ENCODE measurements around the gene MCF2L. TPM values are rescaled to one million over a fixed set of nuclear protein-coding genes. Genes with fewer than 3 reads are reported as not detected.

Gene MCF2L
- total RNA-seq, 1 donor = 5.8 TPM

DNA sequence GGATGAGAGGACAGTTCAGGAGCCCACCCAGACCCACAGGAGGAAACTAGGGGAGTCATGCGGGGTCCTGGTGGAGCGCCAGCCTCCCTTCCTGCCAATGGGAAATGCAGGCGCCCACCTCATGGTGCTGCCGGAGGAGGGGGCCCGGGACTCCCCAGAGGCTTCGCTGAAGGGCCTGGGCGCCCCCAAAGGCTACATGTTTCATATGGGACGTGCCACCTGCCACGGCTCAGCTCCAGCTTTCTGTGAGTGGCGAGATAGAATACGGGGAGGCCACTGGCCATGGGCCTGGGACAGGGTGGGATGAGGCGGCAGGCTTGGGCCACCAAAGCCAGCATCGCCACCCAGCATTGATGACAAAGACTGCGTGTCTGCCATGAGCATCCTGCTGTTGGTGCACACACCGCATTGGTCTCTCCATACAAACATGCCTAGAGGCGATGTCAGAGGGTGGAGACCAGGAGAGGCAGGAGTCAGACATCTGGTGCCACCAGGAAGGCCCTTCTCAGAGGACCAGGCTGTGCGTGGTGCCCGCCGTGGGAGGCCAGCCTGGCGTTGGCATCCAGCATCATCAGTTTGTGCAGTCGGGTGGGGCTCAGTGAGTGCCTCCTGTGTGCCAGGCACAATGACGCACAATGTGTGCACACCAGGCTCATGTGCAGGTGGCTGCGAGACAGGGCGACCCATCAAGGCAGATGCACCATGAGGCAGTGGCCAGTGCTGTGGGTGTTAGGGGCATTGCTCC lies 152.3 kb downstream of the MCF2L start:
- no peak overlapping the region for H3K4me3 ChIP-seq (ENCODE audit: low read length)
- no peaks in the 10 kb centered on the region for H3K4me1 ChIP-seq (ENCODE audit: insufficient read depth, low read length)
- no peaks in the 10 kb centered on the region for H3K9me3 ChIP-seq (ENCODE audit: low read depth, low read length)
- no peaks in the 10 kb centered on the region for H3K27me3 ChIP-seq (ENCODE audit: insufficient read depth, low read length)

DNA sequence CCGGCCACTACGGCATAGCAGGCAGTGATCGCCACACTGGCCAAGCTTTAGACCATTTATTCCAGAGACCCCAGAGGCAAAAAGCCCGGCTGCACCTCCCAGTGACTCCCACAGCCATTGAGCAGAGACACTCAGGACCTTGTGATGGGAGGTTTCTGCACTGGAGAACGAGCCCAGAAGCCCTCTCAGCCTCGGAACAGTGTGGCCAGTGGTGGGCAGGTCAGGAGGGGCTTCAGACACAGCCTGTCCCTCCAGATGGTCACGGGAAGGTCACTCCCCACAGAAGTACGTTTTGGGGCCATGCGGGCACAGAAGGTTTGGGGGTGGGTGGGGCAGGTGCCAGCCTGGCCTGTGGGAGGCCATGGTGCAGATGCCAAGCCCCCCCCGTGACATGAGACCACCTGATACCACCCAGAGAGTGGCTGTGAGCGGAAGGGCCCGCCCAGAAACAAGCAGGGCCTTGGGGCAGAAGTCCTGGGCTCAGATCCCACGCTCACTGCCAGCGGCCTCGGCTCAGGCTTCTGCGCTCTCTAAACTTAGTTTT lies 153.0 kb downstream of the MCF2L start:
- Histone ChIP-seq H3K27me3 (ENCODE audit: insufficient read depth, low read length) (no peaks in the 10 kb centered on the region), H3K9me3 (ENCODE audit: low read depth, low read length) (no peaks in the 10 kb centered on the region), H3K4me1 (ENCODE audit: insufficient read depth, low read length) (no peaks in the 10 kb centered on the region), H3K4me3 (ENCODE audit: low read length) (no peak overlapping the region)

DNA sequence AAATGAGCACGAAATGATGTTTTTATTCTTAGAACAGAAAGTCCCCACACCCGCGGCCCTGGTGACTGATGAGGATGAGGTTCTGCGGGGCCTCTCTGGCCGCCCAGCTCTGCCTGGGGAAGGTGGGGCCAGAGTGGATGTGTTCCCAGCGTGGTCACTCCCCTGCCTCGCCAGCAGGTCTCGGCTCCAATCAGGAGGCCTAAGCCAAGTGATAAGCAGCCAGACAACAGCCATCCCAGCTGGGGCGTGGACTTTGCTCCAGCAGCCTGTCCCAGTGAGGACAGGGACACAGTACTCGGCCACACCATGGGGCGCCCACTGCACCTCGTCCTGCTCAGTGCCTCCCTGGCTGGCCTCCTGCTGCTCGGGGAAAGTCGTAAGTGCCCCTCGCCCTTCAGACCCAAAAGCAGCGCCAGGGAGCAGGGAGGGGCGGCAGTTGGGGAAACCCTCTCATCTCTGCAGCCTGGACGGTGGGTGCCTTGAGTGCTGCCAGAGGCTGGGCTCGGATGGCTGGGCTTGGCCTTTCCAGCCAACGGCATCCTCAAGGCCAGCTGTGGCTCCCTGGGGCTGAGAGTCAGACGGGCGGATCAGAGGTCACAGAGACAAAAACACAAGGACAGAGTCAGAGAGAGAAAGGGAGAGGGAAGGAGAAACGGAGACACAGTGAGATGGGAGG lies 153.7 kb downstream of the MCF2L start, which contains the start of gene F10:
Gene F10 (plus strand): TSS at position 250 of the 676 bp plus-strand sequence. CDS start 57 bp downstream, at position 307.
- Histone ChIP-seq H3K4me1 (ENCODE audit: insufficient read depth, low read length) (no peaks in the 10 kb centered on the region), H3K4me3 (ENCODE audit: low read length) (no peak within 1 kb of the TSS), H3K9me3 (ENCODE audit: low read depth, low read length) (no peaks in the 10 kb centered on the region), H3K27me3 (ENCODE audit: insufficient read depth, low read length) (no peaks in the 10 kb centered on the region)

DNA sequence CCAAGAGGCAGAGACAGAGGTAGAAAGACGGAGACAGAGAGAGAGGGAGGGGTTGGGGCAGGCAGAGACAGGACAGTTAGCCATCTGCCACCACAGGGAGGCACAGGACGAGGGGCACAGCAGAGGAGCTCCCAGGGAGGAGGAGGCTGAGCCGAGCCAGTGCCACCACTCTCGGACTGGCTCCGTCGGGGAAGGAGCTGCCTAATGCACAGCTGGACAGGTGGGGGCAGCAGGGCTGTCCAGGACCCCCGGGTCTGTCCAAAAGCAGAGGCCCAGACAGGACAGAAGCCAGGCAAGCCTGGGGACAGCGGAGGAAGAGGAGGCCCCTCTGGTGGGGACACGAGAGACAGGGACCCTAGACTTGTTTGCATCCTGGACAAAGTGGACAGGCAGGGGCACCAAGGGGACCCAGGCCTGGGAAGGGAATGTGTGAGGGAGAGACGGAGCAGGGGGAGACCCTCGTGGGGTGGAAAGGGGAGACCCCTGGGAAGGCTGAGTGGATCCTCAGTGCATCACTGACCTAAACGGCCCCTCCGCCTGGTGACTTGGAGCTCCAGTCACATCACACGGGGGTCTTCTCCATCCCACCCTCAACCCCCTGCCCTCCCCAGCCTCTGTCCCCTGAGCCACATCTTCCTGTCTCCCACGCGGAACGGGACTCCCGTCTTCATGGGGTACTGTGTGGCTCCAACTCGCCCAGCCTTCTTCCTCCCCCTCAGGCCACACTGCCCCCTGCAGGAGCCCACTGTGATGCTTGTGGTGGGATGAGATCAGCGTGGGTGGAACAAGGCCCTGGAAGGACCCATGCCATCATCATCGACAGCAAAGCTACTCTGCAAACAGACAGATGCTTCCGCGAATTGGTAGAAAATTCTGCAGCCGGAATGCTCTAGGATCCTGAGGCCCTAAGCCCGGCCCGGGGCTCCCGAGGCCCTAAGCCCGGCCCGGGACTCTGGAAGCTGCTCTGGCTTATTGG lies 154.5 kb downstream of the MCF2L start:
- Histone ChIP-seq H3K9me3 (ENCODE audit: low read depth, low read length) (no peaks in the 10 kb centered on the region), H3K27me3 (ENCODE audit: insufficient read depth, low read length) (no peaks in the 10 kb centered on the region), H3K4me1 (ENCODE audit: insufficient read depth, low read length) (no peaks in the 10 kb centered on the region), H3K4me3 (ENCODE audit: low read length) (no peak overlapping the region)

DNA sequence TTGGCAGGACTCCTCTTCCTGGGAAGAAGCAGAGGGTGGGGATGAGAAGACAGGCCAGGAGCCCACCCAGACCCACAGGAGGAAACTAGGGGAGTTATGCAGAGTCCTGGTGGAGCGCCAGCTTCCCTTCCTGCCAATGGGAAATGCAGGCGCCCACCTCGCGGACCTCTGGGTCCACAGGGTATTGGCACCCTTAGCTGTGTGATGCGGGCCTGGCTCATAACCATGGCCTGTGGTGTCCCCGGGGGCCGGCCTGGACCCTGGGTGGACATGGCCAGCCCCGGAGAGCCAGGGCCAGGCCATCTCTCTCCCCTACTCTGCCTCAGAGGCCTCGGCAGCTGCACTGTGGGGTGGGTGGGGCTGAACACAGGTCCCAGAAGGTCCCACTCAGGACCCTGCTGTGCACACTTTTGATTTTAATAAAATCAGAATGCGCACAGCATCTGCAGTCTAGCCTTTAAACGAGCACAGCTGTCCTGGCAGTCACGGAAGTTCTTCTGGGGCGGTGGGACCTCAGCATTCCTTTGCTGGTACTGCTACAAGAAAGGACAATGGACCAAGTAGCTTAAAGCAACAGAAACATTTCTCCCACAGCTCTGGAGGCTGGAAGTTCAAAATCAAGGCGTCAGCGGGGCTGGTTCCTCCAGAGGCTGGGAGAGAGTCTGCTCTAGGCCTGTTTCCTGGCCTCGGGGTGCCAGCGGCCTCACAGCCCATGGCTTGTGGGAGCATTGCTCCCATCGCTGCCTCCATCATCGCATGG lies 155.4 kb downstream of the MCF2L start:
- Histone ChIP-seq H3K4me3 (ENCODE audit: low read length) (no peak overlapping the region), H3K4me1 (ENCODE audit: insufficient read depth, low read length) (no peaks in the 10 kb centered on the region), H3K9me3 (ENCODE audit: low read depth, low read length) (no peaks in the 10 kb centered on the region), H3K27me3 (ENCODE audit: insufficient read depth, low read length) (peaks cover 4% of the 10 kb centered on the region)

DNA sequence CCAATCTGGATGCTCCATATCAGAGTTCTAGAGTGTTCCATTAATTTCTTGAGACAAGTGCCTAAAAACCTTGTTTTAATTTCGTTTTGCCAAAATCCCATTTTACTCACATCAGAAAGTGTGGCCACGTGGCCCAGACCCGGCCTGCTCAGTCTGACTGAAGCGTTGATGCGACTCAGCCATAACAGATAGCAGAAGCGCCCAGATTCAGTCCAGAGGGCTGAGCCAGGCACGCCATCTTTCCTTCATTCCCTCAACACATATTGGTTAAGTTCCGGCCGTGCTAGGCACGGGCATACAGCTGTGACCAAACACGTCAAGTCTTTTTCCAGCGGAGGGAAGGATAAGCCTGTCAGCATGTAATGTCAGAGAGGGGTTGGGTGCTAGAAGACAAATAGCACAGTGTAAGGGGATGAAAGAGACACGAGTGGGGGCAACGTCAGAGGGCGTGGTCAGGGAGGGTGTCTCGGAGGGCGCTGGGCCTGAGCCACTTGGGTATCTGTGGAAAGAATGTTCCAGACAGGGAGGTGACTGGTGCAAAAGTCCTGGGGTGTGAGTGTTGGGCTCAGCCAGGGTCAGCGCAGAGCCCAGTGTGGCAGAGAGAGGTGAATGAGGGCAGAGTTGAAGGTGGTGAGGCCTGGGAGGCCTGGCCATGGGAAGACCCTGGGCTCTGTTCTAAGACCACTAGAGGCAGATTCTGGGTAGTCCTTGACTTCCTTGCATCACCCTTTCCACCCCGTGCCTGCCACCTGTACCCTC lies 156.7 kb downstream of the MCF2L start:
- H3K9me3 ChIP-seq (ENCODE audit: low read depth, low read length) = no peaks in the 10 kb centered on the region
- H3K27me3 ChIP-seq (ENCODE audit: insufficient read depth, low read length) = peaks cover 14% of the 10 kb centered on the region
- H3K4me1 ChIP-seq (ENCODE audit: insufficient read depth, low read length) = peaks cover 7% of the 10 kb centered on the region
- no peak overlapping the region for H3K4me3 ChIP-seq (ENCODE audit: low read length)

DNA sequence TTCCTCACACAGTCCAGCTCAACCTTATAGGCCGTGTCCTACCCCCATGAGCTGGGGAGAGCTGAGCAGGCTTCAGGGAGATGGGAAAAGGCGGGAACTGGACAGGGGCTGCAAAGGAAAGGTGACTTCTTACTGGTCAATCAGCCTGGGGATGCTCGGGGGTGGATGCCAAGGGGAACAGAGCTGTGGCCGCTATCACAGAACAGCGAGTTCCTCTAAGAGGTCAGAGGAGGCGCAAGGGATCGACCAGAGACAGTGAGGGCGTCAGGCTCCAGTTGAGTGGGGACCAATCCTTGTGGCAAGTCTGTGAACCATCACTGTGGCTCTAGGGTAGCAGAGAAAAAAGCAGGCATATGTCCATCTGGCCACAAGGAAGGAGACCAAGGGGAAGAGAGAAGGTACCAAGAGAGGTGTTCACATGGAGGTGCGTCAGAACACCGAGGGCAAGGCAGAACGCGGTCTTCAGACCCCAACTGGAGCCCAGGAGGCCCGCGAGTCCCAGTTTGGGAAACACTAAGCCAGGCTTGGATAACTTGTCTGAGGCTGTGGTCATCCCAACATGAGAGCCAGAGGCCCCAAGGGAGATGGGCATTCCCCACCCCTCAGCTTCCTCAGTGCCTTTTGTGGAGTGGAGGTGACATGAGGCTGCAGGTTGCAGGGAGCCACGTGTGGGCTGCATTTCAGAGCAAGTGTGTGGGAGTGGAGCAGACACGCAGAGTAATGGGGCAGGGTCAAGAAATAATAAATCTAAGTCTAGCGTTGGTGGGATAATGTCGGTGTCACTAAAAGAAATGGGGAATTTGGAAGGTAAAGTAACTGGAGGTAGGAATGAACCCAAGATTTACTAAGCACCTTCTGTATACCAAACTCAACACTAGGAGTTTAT lies 157.5 kb downstream of the MCF2L start:
- Histone ChIP-seq H3K9me3 (ENCODE audit: low read depth, low read length) (no peaks in the 10 kb centered on the region), H3K27me3 (ENCODE audit: insufficient read depth, low read length) (peaks cover 22% of the 10 kb centered on the region), H3K4me1 (ENCODE audit: insufficient read depth, low read length) (peaks cover 7% of the 10 kb centered on the region), H3K4me3 (ENCODE audit: low read length) (no peak overlapping the region)

DNA sequence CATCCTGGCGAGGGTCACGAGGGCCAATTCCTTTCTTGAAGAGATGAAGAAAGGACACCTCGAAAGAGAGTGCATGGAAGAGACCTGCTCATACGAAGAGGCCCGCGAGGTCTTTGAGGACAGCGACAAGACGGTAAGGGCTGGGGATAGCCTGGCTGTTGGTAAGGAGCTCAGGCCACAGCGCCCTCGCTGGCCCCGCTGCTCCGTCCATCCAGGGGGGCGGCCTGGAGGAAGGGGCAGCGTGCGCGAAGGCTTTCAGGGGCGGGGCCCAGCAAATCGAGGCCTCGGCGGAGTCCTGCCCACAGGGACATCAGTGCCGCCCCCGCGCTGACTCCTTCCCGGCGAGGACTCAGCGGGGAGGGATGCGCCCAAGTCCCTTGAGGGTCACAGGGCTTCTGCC lies 160.5 kb downstream of the MCF2L start:
- no peak overlapping the region for H3K4me3 ChIP-seq (ENCODE audit: low read length)
- H3K4me1 ChIP-seq (ENCODE audit: insufficient read depth, low read length) = peaks cover 7% of the 10 kb centered on the region
- peaks cover 6% of the 10 kb centered on the region for H3K9me3 ChIP-seq (ENCODE audit: low read depth, low read length)
- H3K27me3 ChIP-seq (ENCODE audit: insufficient read depth, low read length) = peaks cover 40% of the 10 kb centered on the region

DNA sequence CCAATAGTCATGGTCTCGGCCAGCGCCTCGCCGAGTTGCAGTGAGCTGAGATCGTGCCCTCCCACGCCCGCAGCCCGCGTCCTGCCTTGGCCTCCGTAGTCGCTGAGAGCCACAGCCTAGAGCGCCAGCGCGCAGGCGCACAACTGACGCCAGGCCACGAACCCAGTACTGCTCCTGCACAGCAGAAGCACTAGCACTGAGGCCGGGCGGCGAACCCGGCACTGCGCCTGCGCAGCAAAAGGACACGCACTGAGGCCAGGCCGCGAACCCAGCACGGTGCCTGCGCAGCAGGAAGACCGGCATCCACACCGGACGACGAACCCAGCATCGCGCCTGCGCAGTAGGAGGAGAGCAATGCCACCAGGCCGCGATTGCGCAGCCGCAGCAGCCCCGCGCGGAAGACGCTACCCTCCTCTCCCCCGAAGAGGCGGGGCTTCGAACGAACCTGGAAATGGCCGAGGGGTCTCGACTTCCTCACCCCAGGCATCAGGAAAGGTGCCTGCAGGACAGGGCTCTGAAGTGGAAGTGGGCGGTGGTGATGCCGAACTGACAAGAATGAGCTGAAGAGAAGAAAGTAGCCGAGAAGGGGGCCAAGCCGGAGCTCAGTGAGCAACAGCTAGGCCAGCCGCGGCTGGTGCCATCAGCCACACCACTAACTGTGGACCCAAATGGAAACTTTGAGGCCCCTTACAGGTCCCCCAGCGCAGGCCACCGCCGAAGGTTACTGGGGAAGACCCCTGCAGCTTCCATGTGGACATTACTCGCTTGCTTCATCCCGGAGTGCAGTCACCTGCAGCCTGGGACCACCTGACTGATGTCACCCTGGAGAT lies 161.1 kb downstream of the MCF2L start:
- H3K27me3 ChIP-seq (ENCODE audit: insufficient read depth, low read length) = peaks cover 40% of the 10 kb centered on the region
- no peak overlapping the region for H3K4me3 ChIP-seq (ENCODE audit: low read length)
- H3K4me1 ChIP-seq (ENCODE audit: insufficient read depth, low read length) = peaks cover 7% of the 10 kb centered on the region
- peaks cover 6% of the 10 kb centered on the region for H3K9me3 ChIP-seq (ENCODE audit: low read depth, low read length)

DNA sequence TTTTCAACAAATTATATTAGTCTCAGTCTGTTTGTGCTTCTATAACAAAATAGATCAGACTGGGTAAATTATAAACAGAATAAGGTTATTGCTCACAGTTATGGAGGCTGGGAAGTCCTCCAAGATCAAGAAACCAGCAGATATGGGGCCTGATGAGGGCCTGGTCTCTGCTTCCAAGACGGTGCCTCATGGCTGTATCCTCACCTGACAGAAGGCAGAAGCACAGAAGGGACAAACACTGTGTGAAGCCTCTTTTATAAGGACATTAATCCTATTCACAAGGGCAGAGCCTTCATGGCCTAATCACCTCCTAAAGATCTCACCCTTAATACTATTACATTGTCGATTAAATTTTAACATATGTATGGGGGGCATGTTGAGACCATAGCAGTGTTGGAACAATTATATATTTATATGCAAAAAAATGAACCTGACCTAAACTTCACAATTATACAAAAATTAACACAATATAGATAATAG lies 166.3 kb downstream of the MCF2L start:
- Histone ChIP-seq H3K4me1 (ENCODE audit: insufficient read depth, low read length) (no peaks in the 10 kb centered on the region), H3K9me3 (ENCODE audit: low read depth, low read length) (peaks cover 6% of the 10 kb centered on the region), H3K4me3 (ENCODE audit: low read length) (no peak overlapping the region), H3K27me3 (ENCODE audit: insufficient read depth, low read length) (peaks cover 32% of the 10 kb centered on the region)

DNA sequence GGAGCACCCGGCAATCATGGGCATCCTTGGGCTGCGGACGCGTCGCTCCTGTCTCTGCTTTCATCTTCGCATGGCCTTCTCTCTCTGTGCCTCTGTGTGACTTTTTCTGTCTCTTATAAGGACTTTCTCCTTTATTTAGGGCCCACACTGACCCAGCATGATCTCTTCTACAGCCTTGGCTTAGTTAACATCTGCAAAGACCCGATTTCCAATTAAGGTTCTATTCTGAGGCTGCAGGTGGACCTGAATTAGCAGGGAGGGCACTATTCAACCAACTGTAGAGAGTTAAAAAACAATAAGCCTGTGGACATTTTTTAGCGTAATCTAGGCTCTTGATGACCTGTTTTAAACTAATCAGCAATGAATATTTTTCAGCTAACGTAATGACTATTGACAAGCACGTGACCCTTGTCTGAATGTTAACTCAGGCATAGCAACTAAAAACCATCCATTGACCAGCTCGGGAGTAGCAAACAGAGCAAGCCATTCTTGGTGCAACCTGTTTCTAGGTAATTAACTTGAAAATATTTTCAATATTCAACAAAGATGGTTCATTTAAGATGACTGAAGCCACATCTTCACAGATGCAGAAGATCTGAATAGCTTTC lies 168.8 kb downstream of the MCF2L start:
- peaks cover 12% of the 10 kb centered on the region for H3K27me3 ChIP-seq (ENCODE audit: insufficient read depth, low read length)
- H3K9me3 ChIP-seq (ENCODE audit: low read depth, low read length) = peaks cover 6% of the 10 kb centered on the region
- no peak overlapping the region for H3K4me3 ChIP-seq (ENCODE audit: low read length)
- no peaks in the 10 kb centered on the region for H3K4me1 ChIP-seq (ENCODE audit: insufficient read depth, low read length)

Data from mononuclear cell (primary cell).